WERI-Rb-1 (cell line): Measurements from ENCODE around the gene RGSL1.
A peak's percentile ranks its signal among the peaks of the same experiment; 100 is the strongest.

ENCODE experiments used
- DNase-seq: peaks from one replicate; pipeline ENCODE4 v3.0.0-alpha.2; 2020
- H3K27ac ChIP-seq: fragments of 250-450 bp; sonication (Bioruptor Pico); 2 replicates; pipeline ENCODE4 v1.5.1; 2020; ENCODE audit warnings: mild to moderate bottlenecking, moderate library complexity
- H3K27me3 ChIP-seq: fragments of 250-450 bp; sonication (Bioruptor Pico); 2 replicates; pipeline ENCODE4 v1.5.1; 2021; ENCODE audit warnings: mild to moderate bottlenecking, low read depth, moderate library complexity; ENCODE audit not compliant: insufficient read depth, severe bottlenecking
- H3K36me3 ChIP-seq: fragments of 250-450 bp; sonication (Bioruptor Pico); 2 replicates; pipeline ENCODE4 v1.5.1; 2020; ENCODE audit warnings: mild to moderate bottlenecking, moderate library complexity
- H3K4me3 ChIP-seq: 2 replicates; pipeline ENCODE4 v1.5.1; 2011; ENCODE audit warnings: low read depth, mild to moderate bottlenecking, control low read depth, low read length
- H3K9me3 ChIP-seq: fragments of 250-450 bp; sonication (Bioruptor Pico); 2 replicates; pipeline ENCODE4 v1.5.1; 2021; ENCODE audit warnings: mild to moderate bottlenecking, moderate library complexity; ENCODE audit not compliant: severe bottlenecking
- CTCF ChIP-seq: IDR thresholded peaks from 2 replicates; pipeline ENCODE4 v1.5.1; 2011; ENCODE audit warnings: low read depth, mild to moderate bottlenecking, control low read depth, inconsistent platforms, low read length

The RGSL1 gene

DNA sequence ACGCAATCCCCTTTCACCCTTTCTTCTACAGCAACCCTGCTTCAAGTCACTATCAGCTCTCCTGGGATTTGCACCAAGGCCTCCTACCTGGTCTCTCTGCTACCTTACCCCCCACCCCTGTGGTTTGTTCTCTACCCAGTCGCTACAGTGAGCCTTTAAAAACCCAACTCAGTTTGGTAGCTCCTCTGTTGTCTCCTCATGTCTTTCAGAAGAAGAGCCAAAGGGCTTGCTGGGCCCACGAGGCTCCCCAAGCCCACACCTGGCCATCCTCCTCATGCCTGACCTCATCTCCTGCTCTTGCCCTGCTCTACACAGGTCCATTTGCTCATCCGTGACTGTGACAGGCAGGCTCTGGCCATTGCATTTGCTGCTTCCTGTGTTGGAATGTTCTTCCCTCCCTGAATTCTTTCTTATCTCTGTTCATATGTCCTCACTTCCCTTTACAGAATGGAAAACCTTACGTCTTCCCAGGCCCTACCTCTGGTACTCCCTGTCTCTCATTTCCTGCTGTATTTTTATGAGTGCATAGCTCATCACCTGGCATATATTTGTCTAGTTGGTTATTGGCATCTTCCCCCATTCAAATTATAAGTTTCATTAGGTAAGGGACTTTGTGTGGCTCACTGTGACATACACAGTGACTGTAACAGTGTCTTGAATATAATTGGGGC, 150.9 kb downstream of the RGSL1 start:
- Histone ChIP-seq H3K36me3 (no peaks in the 10 kb centered on the region), H3K27me3 (no peaks in the 10 kb centered on the region), H3K4me3 (no peak overlapping the region), H3K27ac (no peak overlapping the region), H3K9me3 (no peaks in the 10 kb centered on the region)
- no peak for TF ChIP-seq CTCF
- no peak for DNase-seq

GRCh38 chr1:182601416-182601786, 151.5 kb downstream of the RGSL1 start:
- Histone ChIP-seq H3K27me3 (no peaks in the 10 kb centered on the region), H3K36me3 (no peaks in the 10 kb centered on the region), H3K9me3 (no peaks in the 10 kb centered on the region), H3K4me3 (no peak overlapping the region), H3K27ac (peak overlapping the region; percentile 51)
- peak; percentile 27; the same call in 1 of the 2 replicates for TF ChIP-seq CTCF
- peak; percentile 64 for DNase-seq

GRCh38 chr1:182601913-182602312, 152.0 kb downstream of the RGSL1 start:
- TF ChIP-seq CTCF = no peak
- DNase-seq = no peak
- Histone ChIP-seq H3K27ac (peak overlapping the region; percentile 51), H3K4me3 (no peak overlapping the region), H3K9me3 (no peaks in the 10 kb centered on the region), H3K36me3 (no peaks in the 10 kb centered on the region), H3K27me3 (no peaks in the 10 kb centered on the region)

- Histone ChIP-seq H3K9me3 (no peaks in the 10 kb centered on the region), H3K36me3 (no peaks in the 10 kb centered on the region), H3K27ac (no peak overlapping the region), H3K4me3 (no peak overlapping the region), H3K27me3 (no peaks in the 10 kb centered on the region)
- DNase-seq = no peak
- no peak for TF ChIP-seq CTCF
These were observed 153.1 kb downstream of the RGSL1 start for GRCh38 chr1:182602935-182603645.

DNA sequence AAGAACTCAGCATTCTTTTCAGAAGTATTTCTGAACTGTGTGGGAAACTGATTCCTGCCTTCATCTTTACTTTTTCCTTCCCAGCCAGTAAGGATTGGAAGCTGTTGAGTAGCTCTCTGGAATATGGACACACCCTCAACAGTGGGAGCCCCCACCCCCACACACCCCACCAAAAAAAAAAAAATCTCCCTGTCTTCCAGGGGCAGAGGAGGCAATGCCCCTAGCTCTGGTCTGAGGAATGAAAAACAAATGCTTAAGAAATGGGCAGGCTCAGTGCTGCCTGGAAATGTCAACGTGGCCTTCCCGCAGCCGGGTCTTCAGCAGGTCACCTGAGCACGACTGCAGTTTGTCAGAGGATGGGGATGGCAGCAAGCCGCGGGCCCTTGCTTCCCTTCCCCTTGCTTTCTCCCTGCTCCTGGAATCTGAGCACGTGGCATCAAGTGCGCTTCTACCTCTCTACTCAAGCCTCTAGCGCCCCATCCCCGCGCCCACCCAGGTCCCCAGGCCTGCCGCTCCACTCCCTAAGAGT, 153.8 kb downstream of the RGSL1 start:
- Histone ChIP-seq H3K27ac (no peak overlapping the region), H3K36me3 (no peaks in the 10 kb centered on the region), H3K27me3 (no peaks in the 10 kb centered on the region), H3K4me3 (no peak overlapping the region), H3K9me3 (no peaks in the 10 kb centered on the region)
- no peak for DNase-seq
- TF ChIP-seq CTCF = no peak
